ENCODE results near the gene NR4A3.

Gene NR4A3

GRCh38 chr9:99867536-99867935, 45.9 kb downstream of the NR4A3 start:
- in situ Hi-C loops (cut with MboI; ENCODE audit: low sequenced_read_pairs) = no loop called here

GRCh38 chr9:99867968-99868367, 46.3 kb downstream of the NR4A3 start:
- in situ Hi-C loops (cut with MboI; ENCODE audit: low sequenced_read_pairs) = no loop called here

DNA sequence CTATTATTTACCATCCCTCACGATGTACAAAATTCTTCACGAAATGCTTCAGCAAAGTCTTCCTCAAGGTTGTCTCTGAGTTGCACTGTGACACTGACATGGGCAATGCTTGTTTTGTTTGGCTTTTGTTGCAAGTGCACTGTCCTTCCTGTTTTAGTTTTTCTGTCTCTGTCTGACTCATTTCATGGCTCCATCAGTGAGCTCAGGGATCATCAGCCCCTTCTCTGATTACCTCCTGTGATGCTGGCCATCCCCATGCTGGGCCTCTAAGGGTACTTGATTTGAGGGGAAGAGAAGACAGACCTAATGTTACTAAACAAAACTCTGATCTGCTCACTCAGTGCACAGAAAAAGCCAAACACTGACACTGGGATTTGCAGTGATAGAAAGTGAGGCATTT, 47.2 kb downstream of the NR4A3 start:
- in situ Hi-C loops (cut with MboI; ENCODE audit: low sequenced_read_pairs) = no loop called here

- in situ Hi-C loops (cut with MboI; ENCODE audit: low sequenced_read_pairs) = no loop called here
Observed at GRCh38 chr9:99870126-99870525, 48.4 kb downstream of the NR4A3 start.

DNA sequence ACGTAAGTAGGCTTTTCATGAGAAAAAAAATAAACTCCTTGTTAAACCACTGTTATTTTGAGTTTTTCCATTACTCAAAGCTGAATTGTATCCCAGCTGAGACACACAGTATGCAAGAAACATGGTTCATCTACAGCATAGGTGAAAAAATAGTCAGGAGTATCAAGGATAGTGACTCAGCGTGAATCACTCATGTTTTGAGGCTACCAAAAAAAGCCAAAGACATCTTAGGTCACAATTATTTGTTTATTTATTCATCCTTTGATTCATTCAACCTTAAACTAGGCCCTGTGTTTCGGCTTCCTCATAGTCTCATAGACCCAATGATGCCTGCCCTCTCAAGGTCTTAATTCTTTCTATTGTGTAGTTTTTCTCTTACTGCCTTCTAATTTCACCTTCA, 51.8 kb downstream of the NR4A3 start:
- in situ Hi-C loops (cut with MboI; ENCODE audit: low sequenced_read_pairs) = no loop called here

- in situ Hi-C loops (cut with MboI; ENCODE audit: low sequenced_read_pairs) = no loop called here
Observed at GRCh38 chr9:99873943-99874584, 52.4 kb downstream of the NR4A3 start.

DNA sequence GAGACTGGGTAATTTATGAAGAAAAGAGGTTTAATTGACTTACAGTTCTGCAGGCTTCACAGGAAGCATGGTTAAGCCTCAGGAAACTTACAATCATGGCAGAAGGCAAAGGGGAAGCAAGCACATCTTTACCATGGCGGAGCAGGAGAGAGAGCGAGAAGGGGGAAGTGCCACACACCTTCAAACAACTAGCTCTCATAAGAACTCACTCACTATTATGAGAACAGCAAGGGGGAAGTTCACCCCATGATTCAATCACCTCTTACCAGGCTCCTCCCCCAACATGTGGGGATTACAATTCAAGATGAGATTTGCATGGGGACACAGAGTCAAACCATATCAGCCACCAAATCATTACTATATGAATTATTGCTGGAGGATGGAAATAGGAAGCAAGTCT, 54.5 kb downstream of the NR4A3 start:
- in situ Hi-C loops (cut with MboI; ENCODE audit: low sequenced_read_pairs) = no loop called here

GRCh38 chr9:99878651-99879050, 57.0 kb downstream of the NR4A3 start:
- in situ Hi-C loops (cut with MboI; ENCODE audit: low sequenced_read_pairs) = no loop called here

DNA sequence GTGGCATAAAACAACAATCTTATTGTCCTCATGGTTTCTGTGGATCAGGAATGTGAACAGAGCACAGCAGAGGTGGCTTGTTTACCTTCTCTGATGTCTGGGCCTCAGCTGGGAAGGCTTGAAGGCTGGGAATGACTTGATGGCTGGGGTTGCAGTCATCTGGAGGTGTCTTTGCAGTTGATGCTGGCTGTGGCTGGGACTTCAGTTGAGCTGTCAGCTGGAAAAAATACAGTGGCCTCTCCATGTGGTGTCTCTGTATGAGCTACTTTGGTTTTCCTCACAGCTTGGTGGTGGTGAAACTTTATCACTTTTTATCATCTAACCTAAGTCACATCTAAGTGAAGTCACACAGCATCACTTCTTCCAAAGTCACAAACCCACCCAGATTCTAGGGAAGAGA, 60.1 kb downstream of the NR4A3 start:
- in situ Hi-C loops (cut with MboI; ENCODE audit: low sequenced_read_pairs) = no loop called here

GRCh38 chr9:99885747-99886146, 64.1 kb downstream of the NR4A3 start:
- in situ Hi-C loops (cut with MboI; ENCODE audit: low sequenced_read_pairs) = no loop called here

DNA sequence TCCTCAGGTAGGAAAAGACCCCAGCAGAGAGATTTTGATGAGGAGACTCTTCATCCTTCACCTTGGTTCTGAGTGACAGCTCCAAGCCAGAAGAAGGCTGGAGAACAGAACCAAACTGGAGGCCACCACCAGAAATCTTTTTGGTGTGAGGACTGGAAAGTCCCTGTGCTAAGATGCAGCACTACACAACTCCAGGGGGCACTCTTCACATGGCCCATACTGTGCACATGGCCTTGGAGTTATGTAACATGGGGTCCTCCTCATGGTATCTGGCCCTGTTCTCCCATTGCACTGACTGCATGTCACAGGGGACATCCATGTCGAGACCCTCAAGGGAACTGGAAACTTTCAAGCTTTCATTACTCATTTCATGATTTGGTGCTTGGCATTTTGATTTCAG, 67.4 kb downstream of the NR4A3 start:
- in situ Hi-C loops (cut with MboI; ENCODE audit: low sequenced_read_pairs) = no loop called here

- in situ Hi-C loops (cut with MboI; ENCODE audit: low sequenced_read_pairs) = no loop called here
Observed at GRCh38 chr9:99894826-99895225, 73.1 kb downstream of the NR4A3 start.

DNA sequence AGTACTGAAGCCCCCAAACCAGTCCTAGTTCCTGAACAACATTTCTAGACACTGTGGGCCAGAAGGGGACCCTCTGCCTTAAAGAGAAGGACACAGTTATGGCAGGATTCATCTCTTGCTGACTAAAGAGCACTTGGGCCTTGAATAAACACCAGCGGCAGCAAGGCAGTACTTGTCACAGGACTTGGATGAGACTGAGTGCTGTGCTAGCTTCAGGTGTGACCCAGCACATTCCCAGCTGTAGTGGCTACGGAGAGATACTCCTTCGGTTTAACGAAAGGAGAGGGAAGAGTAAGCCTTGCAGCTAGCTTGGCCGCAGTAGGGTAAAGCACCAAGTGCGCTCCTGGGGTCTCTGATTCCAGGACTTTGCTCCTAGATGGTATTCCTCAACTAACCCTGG, 73.8 kb downstream of the NR4A3 start:
- in situ Hi-C loops (cut with MboI; ENCODE audit: low sequenced_read_pairs) = no loop called here

DNA sequence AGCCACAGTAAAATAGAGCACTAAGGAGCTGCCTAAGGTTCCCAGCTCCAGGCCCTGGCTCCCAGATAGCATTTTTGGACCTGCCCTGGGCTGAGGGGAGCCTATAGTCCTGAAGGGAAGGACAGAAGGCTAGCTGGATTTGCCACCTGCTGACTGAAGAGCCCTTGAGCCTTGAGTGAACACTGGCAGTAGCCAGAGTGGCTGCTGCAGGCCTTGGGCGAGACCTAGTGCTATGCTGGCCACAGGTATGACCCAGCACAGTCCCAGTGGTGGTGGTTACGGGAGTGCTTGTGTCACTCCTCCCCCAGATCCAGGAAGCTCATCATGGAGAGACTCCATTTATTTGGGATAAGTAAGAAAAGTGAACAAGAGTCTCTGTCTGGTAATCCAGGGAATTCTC, 74.4 kb downstream of the NR4A3 start:
- in situ Hi-C loops (cut with MboI; ENCODE audit: low sequenced_read_pairs) = no loop called here

DNA sequence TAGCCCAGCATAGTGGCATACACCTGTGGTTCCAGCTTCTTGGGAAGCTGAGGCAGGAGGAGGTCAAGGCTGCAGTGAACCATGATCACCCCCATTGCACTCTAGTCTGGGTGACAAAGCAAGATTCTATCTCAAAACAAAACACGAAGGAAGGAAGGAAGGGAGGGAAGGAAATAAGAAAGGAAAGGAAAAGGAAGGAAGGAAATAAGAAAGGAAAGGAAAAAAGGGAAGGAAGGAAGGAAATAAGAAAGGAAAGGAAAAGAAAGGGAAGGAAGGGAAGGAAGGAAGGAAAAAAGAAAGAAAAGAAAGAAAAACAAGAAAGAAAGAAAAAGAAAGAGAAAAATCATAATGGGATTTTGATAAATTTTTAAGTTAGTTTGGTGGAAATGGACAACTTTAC, 81.7 kb downstream of the NR4A3 start:
- in situ Hi-C loops (cut with MboI; ENCODE audit: low sequenced_read_pairs) = no loop called here

DNA sequence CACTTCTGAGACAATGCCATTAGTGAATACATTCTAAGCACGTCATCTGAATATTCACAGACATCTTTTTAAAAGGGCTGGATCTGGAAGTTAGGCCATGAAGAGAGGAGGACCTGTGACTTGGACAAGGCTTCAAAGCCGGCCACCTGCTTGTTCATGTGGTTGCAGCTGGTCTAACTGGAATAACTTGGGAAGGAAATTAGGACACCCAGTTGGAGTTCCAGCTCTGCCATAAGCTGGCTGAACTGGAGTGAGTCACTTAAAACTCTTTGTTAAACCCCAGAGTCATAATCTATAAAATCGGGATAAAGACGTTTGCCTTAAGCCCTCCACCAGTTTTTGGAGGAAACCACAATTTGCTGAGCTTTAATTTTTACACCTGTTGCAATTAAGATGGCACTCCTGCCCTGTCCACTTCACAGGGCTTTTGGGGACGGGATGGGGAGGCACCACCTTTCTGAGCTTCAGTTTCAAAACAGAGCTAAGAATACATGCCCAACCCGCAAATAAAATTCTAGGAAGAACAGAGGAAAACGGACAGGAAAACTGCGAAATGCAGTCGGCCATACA, 84.2 kb downstream of the NR4A3 start:
- in situ Hi-C loops (cut with MboI; ENCODE audit: low sequenced_read_pairs) = no loop called here

- in situ Hi-C loops (cut with MboI; ENCODE audit: low sequenced_read_pairs) = no loop called here
Observed at GRCh38 chr9:99906403-99907207, 84.9 kb downstream of the NR4A3 start, which contains the start of gene STX17. TSS of gene STX17 (plus strand) at chr9:99906654. CDS start at chr9:99915240, 8,586 bp downstream.

GRCh38 chr9:99907208-99907532, 85.5 kb downstream of the NR4A3 start:
- in situ Hi-C loops (cut with MboI; ENCODE audit: low sequenced_read_pairs) = no loop called here

- in situ Hi-C loops (cut with MboI; ENCODE audit: low sequenced_read_pairs) = no loop called here
Observed at GRCh38 chr9:99911600-99911999, 89.9 kb downstream of the NR4A3 start.

All from HL-60/S4 (cell line).